AG04450 (cell line): ENCODE results near the gene ALPK1. TPM values are rescaled to one million over a fixed set of nuclear protein-coding genes. Genes with fewer than 3 reads are reported as not detected.
"Not testable (repeated sequence)": the region's sequence is repeated elsewhere in the genome, so short reads cannot be mapped to it uniquely, and the experiment has no call there.

Experiments used
- CTCF ChIA-PET: fragments of 300-600, 350-600 bp; formaldehyde crosslinking; extraction: SDS; loops from one replicate; lab custom pipeline; 2022; ENCODE audit warnings: antibody characterized with exemption, inconsistent platforms; lab: Charles Lee
- POLR2A ChIA-PET: fragments of 350-600 bp; formaldehyde crosslinking; extraction: SDS; loops from one replicate; lab custom pipeline; 2021; ENCODE audit warnings: antibody characterized with exemption, inconsistent platforms; lab: Yijun Ruan, JAX
- DNase-seq: peaks from one replicate; pipeline ENCODE4 v3.0.0-alpha.2; 2011; ENCODE audit warnings: low read depth, low spot score
- H3K27ac ChIP-seq: one replicate; pipeline ENCODE4 v1.5.1; 2012; ENCODE audit warnings: low read depth, low read length, control low read depth
- H3K27me3 ChIP-seq: one replicate; pipeline ENCODE4 v1.6.0; 2012; ENCODE audit warnings: low read length; ENCODE audit not compliant: control insufficient read depth, insufficient read depth
- H3K4me3 ChIP-seq: 2 replicates; pipeline ENCODE4 v1.5.1; 2011; ENCODE audit warnings: mild to moderate bottlenecking, low read depth, low read length, control low read depth
- H3K9me3 ChIP-seq: 2 replicates; pipeline ENCODE4 v1.5.1; 2012; ENCODE audit warnings: low read length; ENCODE audit not compliant: control insufficient read depth, insufficient read depth
- polyA plus RNA-seq: library from polyadenylated mRNA; depleted of rRNA; stranded (reverse); fragments of >200 nt; gene quantifications from 2 replicates; pipeline ENCODE4 v1.2.3, GENCODE V29; 2011
- TF ChIP-seq, protein P1 (sequence below): IDR thresholded peaks from 2 replicates; pipeline ENCODE4 v1.5.1; 2011; ENCODE audit warnings: low read depth, low read length, control low read depth, inconsistent platforms

Gene ALPK1
- polyA plus RNA-seq, 1 experiment, result 14.0 TPM

GRCh38 chr4:112279025-112279881 lies 17.9 kb upstream of the ALPK1 start:
- no peak for DNase-seq
- H3K9me3 ChIP-seq, result no peaks in the 10 kb centered on the region
- H3K27me3 ChIP-seq, result no peaks in the 10 kb centered on the region
- no peak overlapping the region for H3K27ac ChIP-seq
- ChIA-PET CTCF (interaction anchor here (0.6 to 3.6 kb wide), 5 partner anchors 12 to 328 kb away, joined by 3 to 15 read pairs (median 3); no protein-coding TSS in a partner anchor), POLR2A (interaction anchor here (0.5 kb wide), 1 partner anchor 18 kb away, joined by 3 read pairs; the partner anchor contains the start of gene ALPK1)
- no peak overlapping the region for H3K4me3 ChIP-seq
- TF ChIP-seq, protein P1, sequence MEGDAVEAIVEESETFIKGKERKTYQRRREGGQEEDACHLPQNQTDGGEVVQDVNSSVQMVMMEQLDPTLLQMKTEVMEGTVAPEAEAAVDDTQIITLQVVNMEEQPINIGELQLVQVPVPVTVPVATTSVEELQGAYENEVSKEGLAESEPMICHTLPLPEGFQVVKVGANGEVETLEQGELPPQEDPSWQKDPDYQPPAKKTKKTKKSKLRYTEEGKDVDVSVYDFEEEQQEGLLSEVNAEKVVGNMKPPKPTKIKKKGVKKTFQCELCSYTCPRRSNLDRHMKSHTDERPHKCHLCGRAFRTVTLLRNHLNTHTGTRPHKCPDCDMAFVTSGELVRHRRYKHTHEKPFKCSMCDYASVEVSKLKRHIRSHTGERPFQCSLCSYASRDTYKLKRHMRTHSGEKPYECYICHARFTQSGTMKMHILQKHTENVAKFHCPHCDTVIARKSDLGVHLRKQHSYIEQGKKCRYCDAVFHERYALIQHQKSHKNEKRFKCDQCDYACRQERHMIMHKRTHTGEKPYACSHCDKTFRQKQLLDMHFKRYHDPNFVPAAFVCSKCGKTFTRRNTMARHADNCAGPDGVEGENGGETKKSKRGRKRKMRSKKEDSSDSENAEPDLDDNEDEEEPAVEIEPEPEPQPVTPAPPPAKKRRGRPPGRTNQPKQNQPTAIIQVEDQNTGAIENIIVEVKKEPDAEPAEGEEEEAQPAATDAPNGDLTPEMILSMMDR, result no peak

DNA sequence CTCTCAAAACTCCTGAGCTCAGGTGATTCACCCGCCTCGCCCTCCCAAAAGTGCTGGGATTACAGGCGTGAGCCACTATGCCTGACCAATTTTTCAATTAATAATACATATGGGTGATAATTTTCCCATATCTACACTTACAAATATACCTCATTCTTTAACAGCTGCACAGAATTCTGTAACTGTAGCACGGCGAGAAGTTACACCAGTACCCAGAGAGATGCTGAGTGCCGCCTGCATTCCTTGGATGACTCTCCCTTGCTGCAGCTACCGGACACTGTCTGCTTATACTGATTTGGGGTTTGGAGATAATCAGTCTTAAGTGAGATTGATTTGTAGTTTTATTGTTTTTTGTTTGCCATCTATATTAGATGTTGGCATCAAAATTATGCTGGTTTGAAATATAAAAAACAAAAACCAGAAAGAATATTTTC lies 17.3 kb upstream of the ALPK1 start:
- POLR2A ChIA-PET, result no interaction called here
- no peaks in the 10 kb centered on the region for H3K27me3 ChIP-seq
- H3K9me3 ChIP-seq, result no peaks in the 10 kb centered on the region
- no peak for DNase-seq
- TF ChIP-seq, protein P1, result no peak
- no peak overlapping the region for H3K27ac ChIP-seq
- CTCF ChIA-PET, result interaction anchor here (0.7 to 3.6 kb wide), 4 partner anchors 13 to 327 kb away, joined by 3 to 15 read pairs (median 4); no protein-coding TSS in a partner anchor
- H3K4me3 ChIP-seq, result no peak overlapping the region

GRCh38 chr4:112280386-112281056 lies 16.6 kb upstream of the ALPK1 start:
- Histone ChIP-seq H3K4me3 (no peak overlapping the region), H3K9me3 (no peaks in the 10 kb centered on the region), H3K27me3 (no peaks in the 10 kb centered on the region), H3K27ac (no peak overlapping the region)
- CTCF ChIA-PET, result interaction anchor here (0.7 to 3.6 kb wide), 4 partner anchors 13 to 181 kb away, joined by 3 to 15 read pairs (median 7); no protein-coding TSS in a partner anchor
- TF ChIP-seq, protein P1, result no peak
- POLR2A ChIA-PET, result no interaction called here
- DNase-seq, result no peak

DNA sequence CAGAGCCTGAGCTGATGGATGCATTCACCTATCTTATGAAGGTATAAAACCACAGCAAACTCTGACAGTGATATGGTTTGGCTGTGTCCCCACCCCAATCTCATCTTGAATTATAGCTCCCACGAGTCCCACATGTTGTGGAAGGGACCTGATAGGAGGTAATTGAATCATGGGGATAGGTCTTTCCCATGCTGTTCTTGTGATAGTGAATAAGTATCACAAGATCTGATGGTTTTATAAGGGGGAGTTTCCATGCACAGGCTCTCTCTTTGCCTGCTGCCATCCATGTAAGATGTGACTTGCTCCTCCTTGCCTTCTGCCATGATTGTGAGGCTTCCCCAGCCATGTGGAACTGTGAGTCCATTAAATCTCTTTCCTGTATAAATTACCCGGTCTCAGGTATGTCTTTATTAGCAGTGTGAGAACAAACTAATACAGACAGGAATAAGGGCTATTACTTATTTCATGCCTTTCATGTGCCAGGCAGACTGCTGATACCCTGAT lies 15.2 kb upstream of the ALPK1 start:
- H3K4me3 ChIP-seq, H3K27me3 ChIP-seq, H3K9me3 ChIP-seq, H3K27ac ChIP-seq, DNase-seq: not testable (repeated sequence)
- ChIA-PET CTCF (interaction anchor here (1.7 to 3.6 kb wide), 2 partner anchors 40 to 182 kb away, joined by 8 to 15 read pairs; no protein-coding TSS in a partner anchor), POLR2A (interaction anchor here (0.5 kb wide), 1 partner anchor 15 kb away, joined by 3 read pairs; the partner anchor contains the start of gene ALPK1)
